NCI-H2107 (cell line): Measurements from ENCODE around the gene BZW2.
"Not testable (repeated sequence)": the region's sequence is repeated elsewhere in the genome, so short reads cannot be mapped to it uniquely, and the experiment has no call there.

Source experiments
- DNase-seq: peaks from one replicate; lab custom pipeline; 2025; lab: John Stamatoyannopoulos, UW

The BZW2 gene

DNA sequence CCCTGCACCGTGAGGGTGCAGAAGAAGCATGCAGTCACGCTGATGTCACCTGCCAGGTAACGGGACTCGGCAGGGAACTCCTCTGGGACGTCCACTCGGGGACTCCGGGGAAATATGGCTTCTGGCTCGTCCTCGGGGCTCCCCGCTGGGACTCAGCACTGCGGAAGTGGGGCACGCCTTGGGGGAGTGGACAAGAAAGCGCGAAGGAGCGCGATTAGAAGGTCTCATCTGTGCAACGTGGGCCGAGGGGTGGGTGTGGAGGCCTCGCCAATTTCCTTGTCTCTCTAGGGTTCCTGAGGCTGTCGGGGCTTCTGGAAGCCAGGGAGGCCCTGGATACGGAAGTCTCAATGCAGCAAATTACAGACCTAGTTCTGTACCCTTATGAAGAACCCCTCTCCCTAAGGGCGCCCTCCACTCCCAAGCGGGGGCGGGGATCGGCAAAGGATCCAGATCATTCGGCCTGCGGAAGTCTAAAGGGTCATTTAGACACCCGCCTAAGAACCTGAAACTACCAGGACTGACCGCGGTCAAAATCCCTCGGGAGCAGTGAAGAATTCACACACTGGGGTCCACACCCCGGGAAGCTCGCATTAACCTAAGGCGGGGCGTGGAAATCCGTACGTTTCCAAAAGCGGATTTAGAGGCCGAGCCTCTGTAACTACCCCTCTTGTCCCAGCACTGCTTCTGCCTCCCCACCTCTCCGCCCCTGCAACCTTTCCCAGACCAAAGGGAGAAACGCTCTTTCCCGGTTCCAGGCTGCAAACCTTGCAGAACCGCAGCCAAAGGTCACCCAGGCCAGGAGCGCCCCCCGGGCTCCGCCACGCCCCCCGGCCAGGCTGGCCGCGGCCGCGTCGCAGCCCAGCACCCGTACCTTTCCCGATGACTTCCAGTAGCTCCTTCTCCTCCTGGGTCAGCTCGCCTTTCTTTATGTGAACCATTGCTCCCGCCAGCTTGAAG is 1.1 kb upstream of the BZW2 start:
- DNase-seq, result peak; percentile 23

DNA sequence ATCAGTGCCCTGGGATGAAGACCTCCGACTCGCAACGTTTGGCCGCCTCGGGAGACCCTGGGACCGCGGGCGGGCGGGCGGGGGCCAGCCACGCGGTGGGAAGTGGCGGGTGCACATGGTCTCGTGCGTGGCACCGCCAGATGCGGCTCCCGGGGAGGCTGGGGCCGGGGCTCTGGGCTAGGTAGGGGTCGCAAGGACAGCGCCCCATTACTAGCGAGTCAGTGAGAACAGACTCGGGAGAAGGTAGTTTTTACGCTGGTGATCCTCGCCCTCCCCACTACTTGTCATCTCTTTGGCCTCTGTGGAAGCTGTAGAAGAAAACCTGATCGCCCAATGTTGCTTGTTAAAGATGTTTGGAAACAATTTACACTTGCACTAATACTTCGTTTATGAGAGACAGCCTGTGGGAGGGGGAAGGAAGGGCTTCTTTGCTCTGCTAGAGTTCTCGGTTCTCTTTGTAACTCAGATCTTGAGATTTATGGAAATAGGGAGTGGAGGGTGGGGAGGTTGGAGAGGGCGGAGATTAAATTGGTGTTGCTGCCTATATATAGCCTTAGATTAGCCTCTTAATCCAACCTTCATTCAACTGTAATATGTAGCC is 591 bp downstream of the BZW2 start:
- peak; percentile 12 for DNase-seq

DNA sequence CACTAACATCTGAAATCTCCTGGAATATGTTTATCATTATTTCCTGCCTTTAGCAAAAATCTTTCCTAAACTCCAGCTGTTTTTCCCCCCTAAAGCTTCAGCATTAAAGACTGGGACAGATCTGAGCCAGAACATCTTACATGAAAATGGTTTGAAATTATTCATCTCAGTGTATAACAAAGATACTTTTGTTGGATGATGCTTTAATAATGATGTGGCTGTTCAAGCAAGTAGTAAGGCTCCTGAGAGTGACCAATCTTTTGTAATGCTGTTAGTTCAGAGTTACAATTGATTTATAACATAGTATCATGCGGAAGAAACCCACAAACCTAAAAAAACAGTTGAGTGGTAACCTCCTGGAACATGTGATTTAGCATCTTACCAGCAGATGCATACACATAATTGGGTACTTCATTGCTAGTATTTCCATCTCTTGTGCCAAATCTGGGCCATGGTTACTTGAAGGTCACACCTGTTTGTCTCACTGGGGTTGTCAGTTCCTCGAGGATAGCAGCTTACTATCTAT is 1.5 kb downstream of the BZW2 start:
- no peak for DNase-seq

DNA sequence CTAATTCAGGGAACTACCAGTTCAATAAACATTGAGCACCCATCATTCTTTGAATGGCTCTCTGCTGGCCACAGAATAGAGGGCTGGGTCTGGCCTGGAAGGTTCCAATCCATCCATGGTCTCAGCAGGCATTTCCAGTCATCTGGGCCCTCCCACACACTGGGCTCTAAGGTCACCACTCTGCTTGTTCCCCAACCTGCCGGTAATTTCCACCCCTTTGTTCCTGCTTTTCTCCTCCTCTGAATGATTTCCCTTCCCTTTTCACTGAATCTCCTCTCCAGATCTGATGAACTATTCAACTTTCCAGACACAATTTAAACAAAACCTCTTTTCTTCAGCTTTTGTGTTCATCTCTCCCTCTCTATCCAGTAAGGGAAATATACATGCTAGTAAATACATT is 2.6 kb downstream of the BZW2 start:
- DNase-seq, result no peak

DNA sequence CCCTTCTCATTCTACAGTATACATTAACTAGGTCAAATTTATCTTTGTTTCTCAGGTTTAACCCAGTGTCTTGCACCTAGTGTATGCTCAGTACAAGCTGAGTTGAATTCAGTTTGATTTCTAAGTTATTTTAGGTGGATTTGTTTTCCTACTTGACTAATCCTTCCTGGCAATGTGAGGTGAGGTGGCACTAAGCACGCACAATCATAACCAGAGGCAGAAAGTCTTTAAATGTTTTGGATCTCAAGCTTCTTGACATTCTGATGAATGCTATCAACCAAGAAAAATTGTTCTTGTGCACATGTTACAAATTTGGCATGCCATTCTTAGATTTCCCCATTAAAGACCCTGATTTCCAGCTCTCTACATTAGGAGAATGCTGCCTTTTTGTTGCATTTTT is 3.2 kb downstream of the BZW2 start:
- no peak for DNase-seq

DNA sequence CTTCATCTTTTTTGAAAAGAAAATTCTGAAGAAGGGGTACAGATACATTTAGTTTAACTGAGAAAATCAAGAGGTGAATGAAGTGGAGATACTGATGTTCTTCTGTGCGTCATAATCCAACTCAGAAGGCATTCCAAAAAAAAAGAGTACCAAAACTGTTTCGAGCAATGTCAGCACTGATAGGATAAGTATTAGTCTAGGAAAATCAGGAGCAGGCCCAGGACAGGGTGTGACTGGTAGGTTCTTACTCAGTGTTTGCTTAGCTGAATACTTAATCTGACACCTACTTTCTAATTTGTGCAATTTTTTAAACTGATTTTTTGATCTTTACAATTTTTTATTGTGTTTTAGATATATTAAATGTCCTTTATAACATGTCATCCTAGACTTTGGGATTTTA is 4.3 kb downstream of the BZW2 start:
- no peak for DNase-seq

DNA sequence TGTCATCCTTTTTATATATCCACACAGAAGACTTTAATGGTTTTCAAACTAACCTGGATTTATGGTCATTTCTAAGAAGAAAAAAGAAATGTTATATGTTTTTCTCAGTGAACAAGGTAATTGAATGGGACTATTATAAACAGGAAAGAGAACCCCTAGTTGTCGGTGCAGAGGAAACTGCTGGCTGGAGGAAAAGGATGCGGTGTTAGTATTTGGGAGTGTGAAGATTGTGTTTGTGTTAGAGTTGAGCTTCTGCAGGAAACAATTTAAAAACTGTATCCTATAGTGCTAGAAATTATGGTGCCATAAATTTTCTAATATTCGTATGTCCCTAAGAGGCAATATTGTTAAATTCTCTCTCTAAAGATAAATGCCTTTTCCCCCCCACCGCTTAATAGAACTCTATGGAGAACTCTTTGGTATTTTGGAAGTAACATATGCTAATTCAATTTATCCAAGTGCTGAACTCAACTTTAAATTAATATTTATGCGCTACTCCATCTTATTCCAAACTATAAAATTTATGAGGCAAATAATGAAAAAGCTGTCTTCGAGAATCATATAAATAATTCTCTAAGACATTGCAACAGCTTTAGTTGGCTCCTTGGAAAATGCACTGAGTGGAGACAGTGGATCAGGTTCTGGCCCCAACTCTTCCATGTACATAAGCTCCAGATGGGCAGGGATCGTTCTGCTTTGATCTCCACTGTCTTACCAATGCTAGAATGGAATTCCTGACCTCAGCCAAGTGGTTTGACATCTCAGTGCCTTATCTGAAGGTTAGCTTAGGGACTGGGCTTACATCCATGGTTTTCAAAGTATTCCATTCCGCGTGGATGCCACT is 5.6 kb downstream of the BZW2 start:
- DNase-seq, result no peak

DNA sequence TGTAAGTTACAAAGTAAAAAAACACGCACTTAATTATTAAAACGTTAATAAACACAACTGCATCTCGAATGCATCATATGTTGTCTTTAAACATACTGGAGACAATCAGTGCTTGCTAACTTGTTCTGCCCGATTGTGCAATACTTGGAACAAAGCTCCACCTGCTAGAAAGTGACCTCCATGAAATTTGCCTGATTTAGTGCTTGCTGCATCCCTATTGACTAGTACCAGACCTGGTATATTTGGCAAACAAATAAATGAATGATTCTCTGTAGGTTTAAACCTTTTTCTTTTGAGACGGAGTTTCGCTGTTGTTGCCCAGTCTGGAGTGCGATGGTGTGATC is 6.2 kb downstream of the BZW2 start:
- DNase-seq, result no peak

DNA sequence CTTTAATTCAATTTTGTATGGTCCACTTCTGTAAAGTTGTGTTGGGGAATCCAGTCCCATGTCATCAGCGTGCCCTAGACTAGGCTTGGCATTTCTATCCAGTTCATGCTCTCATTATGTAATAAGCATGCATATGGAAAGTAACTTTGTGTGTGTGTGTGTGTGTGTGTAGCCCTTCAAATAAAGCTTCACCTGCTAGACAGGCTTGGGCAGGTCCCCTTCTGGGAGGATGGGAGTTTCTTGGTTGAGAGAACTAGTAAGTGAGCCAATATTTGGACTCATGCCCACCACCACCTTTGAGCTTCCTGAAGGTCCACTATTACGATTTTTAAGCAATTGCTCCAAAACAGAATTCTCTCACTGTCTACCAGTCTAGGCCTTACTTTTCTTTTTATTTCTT is 6.9 kb downstream of the BZW2 start:
- peak; percentile 31 for DNase-seq

DNA sequence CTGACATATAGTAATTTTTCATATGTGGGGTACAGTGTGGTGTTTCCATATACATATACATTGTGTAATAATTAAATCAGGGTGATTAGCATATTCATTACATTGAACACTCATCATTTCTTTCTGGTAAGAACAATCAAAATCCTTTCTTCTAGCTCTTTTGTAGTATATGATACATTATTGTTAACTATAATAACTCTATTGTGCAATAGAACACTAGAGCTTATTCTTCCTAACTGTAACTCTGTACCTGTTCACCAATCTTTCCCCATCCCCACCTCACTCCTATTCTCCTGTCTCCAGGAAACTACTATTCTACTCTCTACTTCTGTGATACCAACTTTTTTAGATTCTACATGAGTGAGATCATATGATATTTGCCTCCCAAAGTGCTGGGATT is 9.4 kb downstream of the BZW2 start:
- no peak for DNase-seq

DNA sequence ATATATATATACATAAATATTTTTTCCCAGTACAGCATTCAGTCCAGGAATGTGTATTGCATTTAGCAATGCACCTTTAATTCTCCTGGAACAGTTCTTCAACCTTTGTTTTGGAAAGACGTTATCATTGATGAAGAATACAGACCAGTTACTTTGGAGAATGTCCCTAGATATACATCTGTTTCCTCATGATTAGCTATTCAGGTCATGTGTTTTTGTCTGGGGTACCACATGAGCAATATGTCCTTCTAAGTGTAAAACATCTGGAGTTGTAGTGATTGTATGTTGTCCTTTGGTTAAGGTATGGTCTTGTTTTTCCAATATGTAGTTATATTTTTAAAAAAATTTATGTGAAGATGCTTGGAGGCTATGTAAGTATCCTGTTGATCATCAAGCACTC is 10.2 kb downstream of the BZW2 start:
- no peak for DNase-seq

DNA sequence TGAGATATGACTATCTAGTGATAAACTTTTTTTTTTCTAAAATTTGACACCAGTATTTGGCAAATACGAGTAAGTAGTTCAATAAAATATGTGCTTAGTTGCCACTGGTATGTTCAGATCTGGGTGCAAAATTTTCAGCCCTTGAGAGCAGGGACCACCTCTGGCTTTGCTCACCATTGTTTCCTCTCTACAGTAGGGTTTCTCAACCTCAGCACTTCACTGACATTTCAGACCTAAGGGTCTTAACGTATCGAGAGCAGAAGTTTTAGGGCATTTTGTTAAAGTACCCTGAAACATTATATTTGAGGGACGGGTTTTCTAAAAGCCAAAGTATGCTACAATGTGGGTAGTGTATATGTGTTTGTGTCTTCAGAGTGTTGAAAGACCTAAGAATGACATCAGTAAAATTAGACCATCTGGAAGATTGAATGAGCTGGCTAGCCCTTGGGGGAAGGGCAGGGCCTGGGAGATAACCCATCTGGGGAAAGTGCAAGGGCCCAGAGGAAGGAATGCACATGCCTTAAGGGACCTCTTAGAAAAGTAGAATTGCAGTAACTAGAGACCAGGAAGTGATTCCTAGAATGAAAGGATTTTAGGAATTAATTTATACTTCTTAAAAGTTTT is 11.8 kb downstream of the BZW2 start:
- DNase-seq, result no peak

DNA sequence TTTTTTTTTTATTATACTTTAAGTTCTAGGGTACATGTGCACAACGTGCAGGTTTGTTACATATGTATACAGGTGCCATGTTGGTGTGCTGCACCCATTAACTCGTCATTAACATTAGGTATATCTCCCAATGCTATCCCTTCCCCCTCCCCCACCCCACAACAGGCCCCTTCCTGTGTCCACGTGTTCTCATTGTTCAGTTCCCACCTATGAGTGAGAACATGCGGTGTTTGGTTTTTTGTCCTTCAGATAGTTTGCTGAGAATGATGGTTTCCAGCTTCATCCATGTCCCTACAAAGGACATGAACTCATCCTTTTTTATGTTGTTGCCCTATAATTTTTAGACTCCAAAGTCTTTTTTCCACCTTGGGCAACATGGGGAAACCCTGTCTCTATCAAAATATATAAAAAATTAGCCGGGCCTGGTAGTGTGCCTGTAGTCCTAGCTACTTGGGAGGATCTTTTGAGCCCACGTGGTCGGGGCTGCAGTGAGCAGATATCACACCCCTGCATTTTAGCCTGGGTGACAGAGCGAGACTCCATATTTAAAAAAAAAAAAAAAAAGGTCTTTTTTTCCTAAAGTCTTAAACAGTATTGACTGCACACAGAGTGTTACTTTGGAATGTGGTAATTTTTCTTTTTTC is 14.0 kb downstream of the BZW2 start:
- not testable (repeated sequence) for DNase-seq

DNA sequence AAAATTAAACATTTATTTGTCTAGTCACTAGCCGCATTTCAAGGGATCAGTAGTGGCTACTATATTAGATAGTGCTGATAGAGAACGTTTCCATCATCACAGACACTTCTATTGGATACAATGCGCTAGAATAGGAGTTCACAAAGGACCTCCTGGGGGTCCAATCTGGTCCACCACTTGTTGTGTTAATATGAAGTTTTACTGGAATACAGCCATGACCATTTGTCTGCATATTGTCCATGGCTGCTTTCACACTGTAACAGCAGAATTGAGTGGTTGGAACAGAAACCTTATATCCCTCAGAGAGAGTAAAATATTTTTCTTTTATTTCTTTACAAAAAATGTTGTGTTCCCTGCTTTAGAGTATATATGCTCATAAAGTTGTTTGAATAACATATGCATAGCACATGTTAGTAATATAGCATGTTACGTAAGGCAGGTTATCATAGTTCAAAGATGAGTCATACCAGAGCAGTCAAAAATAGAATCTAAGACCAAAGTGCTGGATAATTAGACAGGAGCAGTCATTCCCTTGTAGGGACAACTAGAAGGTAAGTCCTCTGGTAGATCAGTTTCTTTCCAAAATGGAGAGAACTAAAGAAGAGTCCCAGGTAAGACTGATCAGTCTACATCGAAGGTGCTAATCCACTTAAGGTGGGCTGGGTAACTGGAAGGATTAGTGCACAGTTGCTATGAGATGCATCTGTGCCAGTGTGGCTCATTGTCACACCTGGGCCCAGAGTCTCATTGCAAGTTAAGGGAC is 14.9 kb downstream of the BZW2 start:
- no peak for DNase-seq

DNA sequence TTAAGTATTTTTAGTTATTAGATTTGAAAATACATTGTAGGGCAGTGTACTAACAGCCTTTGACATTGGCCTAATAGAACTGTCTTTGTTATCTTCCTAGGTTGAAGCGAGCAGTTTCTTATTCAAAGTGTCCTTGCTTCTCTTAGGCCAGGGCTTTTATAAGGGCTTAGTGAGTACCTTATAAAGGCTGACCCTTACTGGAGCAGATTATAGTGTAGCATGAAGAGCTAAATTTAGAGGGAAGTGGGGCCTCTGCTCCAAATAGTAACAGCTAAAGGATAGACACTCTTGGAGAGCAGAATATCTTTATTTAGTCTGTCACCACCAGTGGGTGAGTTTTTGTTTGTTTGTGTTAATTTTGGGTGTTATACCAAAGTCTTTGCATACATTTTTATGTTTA is 15.9 kb downstream of the BZW2 start:
- no peak for DNase-seq

DNA sequence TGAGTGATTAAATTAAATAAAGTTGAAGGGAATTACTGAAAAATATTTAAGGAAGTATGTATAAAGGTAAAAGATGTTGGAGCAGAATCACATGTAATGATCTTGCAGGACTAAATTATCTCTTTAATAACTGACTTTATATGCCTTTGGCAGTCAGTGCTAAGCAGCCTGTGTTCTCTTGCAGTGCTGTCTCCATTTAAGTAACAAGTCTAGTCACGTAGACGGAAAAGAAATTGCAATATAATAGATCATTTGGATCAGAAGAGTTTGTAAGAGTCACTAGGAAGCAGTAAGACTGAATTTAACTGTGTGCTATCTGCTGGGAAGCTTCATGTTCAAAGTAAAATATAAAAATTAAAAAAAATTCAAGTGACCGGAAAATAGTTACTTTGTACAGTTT is 21.4 kb downstream of the BZW2 start:
- no peak for DNase-seq

DNA sequence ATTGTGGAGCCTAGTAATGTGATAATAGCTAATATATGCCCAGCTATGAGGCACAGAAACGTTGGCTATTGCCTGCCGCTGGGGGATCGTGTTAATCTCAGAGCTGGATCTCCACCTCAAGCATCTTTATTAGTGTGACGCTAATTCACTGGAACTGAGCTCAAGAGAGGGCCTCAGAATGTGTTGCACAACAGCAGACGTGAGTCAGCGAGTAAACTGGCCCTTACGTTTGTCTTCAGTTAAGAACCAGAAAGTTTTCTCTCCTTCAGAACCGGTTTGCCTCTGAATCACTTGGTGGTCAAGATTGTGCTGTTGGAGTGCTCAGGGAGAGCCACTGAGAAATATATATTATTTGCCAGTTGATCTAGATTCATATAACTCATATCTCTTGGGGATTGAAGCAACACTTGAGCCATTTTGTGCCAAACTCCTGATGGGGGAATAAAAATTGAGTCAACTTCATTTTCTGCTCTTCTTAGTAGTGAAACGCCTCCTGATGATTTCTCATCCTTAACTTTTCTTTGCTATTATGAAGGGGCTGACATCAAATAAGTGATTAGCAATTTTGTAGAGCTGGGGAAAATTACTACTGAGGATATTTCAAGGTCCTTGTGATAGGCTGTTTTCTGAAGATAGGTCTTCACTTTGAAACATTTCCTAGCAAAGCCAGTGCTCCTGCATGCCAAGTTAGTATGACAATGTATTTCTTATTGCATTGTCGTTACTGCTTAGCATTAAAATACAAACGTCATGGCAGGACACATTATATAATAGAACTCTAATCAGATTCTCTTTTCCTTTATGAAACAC is 22.3 kb downstream of the BZW2 start:
- no peak for DNase-seq

DNA sequence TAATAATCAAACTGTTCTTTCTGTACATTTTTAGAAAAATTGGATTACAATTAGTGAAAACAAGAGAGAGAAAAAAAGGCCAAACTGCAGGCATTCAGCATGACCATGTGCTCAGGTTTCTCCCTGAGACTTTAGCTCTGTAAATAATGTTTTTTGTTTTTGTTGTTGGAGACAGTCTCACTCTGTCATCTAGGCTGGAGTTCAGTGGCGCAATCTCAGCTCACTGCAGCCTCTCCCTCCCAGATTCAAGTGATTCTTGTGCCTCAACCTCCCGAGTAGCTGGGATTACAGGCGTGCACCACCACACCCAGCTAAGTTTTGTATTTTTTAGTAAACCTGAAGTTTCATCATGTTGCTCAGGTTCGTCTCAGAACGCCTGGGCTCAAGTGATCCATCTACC is 23.0 kb downstream of the BZW2 start:
- DNase-seq, result no peak

DNA sequence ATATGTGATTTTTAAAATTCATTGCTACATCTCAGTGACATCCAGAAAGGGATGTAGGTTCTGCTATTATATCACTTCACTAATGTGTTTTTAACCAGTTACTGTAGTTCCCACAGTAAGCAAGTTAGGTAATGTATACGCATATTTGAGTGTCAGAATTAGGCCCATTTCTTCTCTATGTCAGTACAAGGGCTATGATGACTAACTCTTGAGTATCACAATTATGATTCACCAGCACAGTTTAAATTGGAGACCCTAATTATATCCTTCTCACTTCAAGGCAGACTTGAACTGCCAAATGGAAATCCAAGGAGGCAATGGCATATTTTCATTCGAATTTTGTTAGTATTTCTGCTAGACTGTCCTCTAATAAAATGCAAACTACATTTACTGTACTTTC is 23.6 kb downstream of the BZW2 start:
- DNase-seq, result no peak

DNA sequence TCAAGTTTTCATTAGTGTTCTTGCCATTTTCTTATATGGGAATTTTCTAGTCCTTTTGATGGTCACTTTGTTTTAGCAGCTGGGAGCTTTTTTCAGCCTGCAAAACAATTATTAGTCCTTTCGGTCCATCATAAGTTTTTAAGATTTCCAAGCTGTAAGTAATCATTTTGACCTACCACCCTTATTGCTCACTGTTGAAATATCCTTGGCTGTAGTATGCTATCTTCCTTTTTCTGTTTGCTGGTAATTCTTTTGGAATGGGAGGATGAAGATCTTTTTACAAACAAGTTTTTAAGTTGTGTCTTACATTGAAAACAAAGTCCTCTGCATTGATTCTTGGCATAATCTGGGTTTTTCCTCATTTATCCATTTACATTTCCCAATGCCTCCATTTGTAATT is 24.0 kb downstream of the BZW2 start:
- DNase-seq, result no peak
